K562 (cell line): ENCODE data around the gene NBR1. TPM values are rescaled to one million over a fixed set of nuclear protein-coding genes. Genes with fewer than 3 reads are reported as not detected.

Experiments used
- DMBX1 ChIP-seq: fragments of 250-450 bp; sonication (Bioruptor Pico); IDR thresholded peaks from 2 replicates; pipeline ENCODE4 v1.8.0; 2022; ENCODE audit warnings: inconsistent platforms, mild to moderate bottlenecking, moderate library complexity, borderline replicate concordance
- HMGXB4 ChIP-seq: sonication (generic); formaldehyde crosslinking; IDR thresholded peaks from 2 replicates; pipeline ENCODE4 v1.8.1; 2023; ENCODE audit warnings: mild to moderate bottlenecking, missing genetic modification reagents
- KHSRP ChIP-seq: fragments of 450-650 bp; IDR thresholded peaks from 2 replicates; pipeline ENCODE4 v1.6.1; 2017
- MNT ChIP-seq, 2 experiments: fragments of 450-650 bp; conservative IDR thresholded peaks; 2 replicates each; pipeline ENCODE4 v1.6.1; 2017; ENCODE audit warnings: mild to moderate bottlenecking in 2 of 2, moderate library complexity in 2 of 2
- NR4A1 ChIP-seq, 2 experiments: fragments of 250-450 bp in 1 of 2; fragments of 450-650 bp in 1 of 2; sonication (Bioruptor Pico) in 1 of 2; IDR thresholded peaks; 2 replicates each; pipeline versions ENCODE4 v1.4.0 to v1.6.1; 2016 to 2020; ENCODE audit warnings: mild to moderate bottlenecking in 2 of 2, missing compliant biosample characterization in 1 of 2, missing genetic modification characterization in 1 of 2, moderate library complexity in 1 of 2
- PHF8 ChIP-seq: fragments of 200-600 bp; sonication (generic); IDR thresholded peaks from 2 replicates; pipeline ENCODE4 v1.6.1; 2012; ENCODE audit warnings: mixed run types, mild to moderate bottlenecking, inconsistent platforms, low read length, moderate library complexity, borderline replicate concordance
- RAD51 ChIP-seq: fragments of 450-650 bp; IDR thresholded peaks from 2 replicates; pipeline ENCODE4 v1.7.1; 2016; ENCODE audit warnings: low read depth, mild to moderate bottlenecking, borderline replicate concordance
- RHOXF2B ChIP-seq: fragments of 250-450 bp; sonication (Bioruptor Pico); conservative IDR thresholded peaks from 2 replicates; pipeline ENCODE4 v1.5.1; 2021
- SMARCE1 ChIP-seq: fragments of 450-650 bp; IDR thresholded peaks from 2 replicates; pipeline ENCODE4 v1.7.1; 2016; ENCODE audit warnings: mild to moderate bottlenecking
- SRF ChIP-seq, 2 experiments: fragments of 250-450, 450-650 bp in 1 of 2; sonication (Bioruptor Pico) in 1 of 2; sonication (generic) in 1 of 2; formaldehyde crosslinking; IDR thresholded peaks; 2 replicates each; pipeline versions ENCODE4 v1.5.0 to v1.5.1; 2020 to 2022; ENCODE audit warnings: mild to moderate bottlenecking in 1 of 2, missing genetic modification reagents in 1 of 2
- TAF9B ChIP-seq: fragments of 450-650 bp; IDR thresholded peaks from 2 replicates; pipeline ENCODE4 v1.6.1; 2018; ENCODE audit warnings: mild to moderate bottlenecking; ENCODE audit not compliant: partially characterized antibody
- ZBTB1 ChIP-seq: sonication (generic); formaldehyde crosslinking; IDR thresholded peaks from 2 replicates; pipeline ENCODE4 v1.8.1; 2023; ENCODE audit warnings: missing genetic modification reagents, low read depth, mild to moderate bottlenecking, borderline replicate concordance
- ZBTB11 ChIP-seq, 3 experiments: fragments of 200-800 bp in 1 of 3; fragments of 250-450 bp in 1 of 3; fragments of 450-650 bp in 1 of 3; sonication (Bioruptor Pico) in 1 of 3; sonication (Bioruptor generic) in 1 of 3; formaldehyde crosslinking in 1 of 3; IDR thresholded peaks; 2 replicates each; pipeline versions ENCODE4 v1.6.1 to v1.8.0; 2016 to 2022; ENCODE audit warnings: mild to moderate bottlenecking in 2 of 3, missing genetic modification characterization in 2 of 3, missing compliant biosample characterization in 1 of 3, moderate library complexity in 1 of 3
- ZNF12 ChIP-seq: sonication (generic); formaldehyde crosslinking; IDR thresholded peaks from 2 replicates; pipeline ENCODE4 v1.4.0; 2020; ENCODE audit warnings: mild to moderate bottlenecking, missing genetic modification reagents
- ZNF197 ChIP-seq: fragments of 200-800 bp; sonication (Bioruptor generic); IDR thresholded peaks from 2 replicates; pipeline ENCODE4 v1.6.1; 2016; ENCODE audit warnings: low read depth, missing genetic modification characterization, missing compliant biosample characterization
- ZNF512 ChIP-seq: IDR thresholded peaks from 2 replicates; pipeline ENCODE4 v1.6.1; 2016; ENCODE audit warnings: missing genetic modification characterization, missing compliant biosample characterization
- polyA plus RNA-seq, 8 experiments: library from polyadenylated mRNA; depleted of rRNA in 4 of 8; stranded (reverse) in 5 of 8; unstranded in 3 of 8; fragments of >200 nt; fragmentation: Nextera tagmentation in 2 of 8; fragmentation: Illumina TruSeq in 1 of 8; extraction: Ambion mirVana in 2 of 8; extraction: Trizol in 1 of 8; gene quantifications; 2 replicates each; pipeline versions ENCODE4 v1.2.1 to v1.2.3, GENCODE V29; 2011 to 2014; ENCODE audit warnings: inconsistent platforms in 1 of 8, missing spikeins in 1 of 8
- total RNA-seq, 7 experiments: library from RNA; depleted of rRNA in 6 of 7; stranded (reverse); fragments of >200 nt in 6 of 7; fragmentation: Illumina TruSeq in 2 of 7; extraction: Trizol in 2 of 7; gene quantifications; 2 replicates each; pipeline versions ENCODE4 v1.2.1 to v1.2.3, GENCODE V29; 2011 to 2021; ENCODE audit warnings: low replicate concordance in 1 of 7

Gene NBR1
- total and polyA plus RNA-seq, 9 of the 15 experiments (the other 6 are each of a cell fraction or from before 2014, with no cell fraction given) = 4.2 to 70.1 (median 39.9) TPM

- TF ChIP-seq MNT (conservative IDR thresholded peaks at IDR 0.05) (peak; percentile 54 to 77), ZBTB11 (CRISPR knock-in tag; IDR thresholded peaks at IDR 0.05) (peak in 1 of 3 experiments; percentile 55; a peak in 1 of 6 replicates), KHSRP (no peak), RAD51 (no peak), RHOXF2B (0 out of 2 replicates have a peak, but pooled peaks have one; percentile 56), PHF8 (peak; percentile 66; the same call in 1 of the 2 replicates), ZBTB1 (CRISPR knock-in tag) (no peak), HMGXB4 (0 out of 2 replicates have a peak, but pooled peaks have one; percentile 9), SMARCE1 (peak; percentile 6; the same call in 1 of the 2 replicates), ZNF12 (no peak), SRF (CRISPR knock-in tag; IDR thresholded peaks at IDR 0.05) (0 out of 4 replicates have a peak, but pooled peaks of 1 of the 2 experiments have one; percentile 27), DMBX1 (CRISPR knock-in tag) (peak; percentile 26; the same call in 1 of the 2 replicates), NR4A1 (CRISPR knock-in tag; IDR thresholded peaks at IDR 0.05) (no peak), NR4A1 (tag; IDR thresholded peaks at IDR 0.05) (peak; percentile 32; the same call in 1 of the 2 replicates), ZNF512 (tag) (no peak), ZNF197 (CRISPR knock-in tag) (no peak; the same call in 1 of the 2 replicates), TAF9B (peak; percentile 43)
Observed at GRCh38 chr17:43170766-43171585, at the start of gene NBR1 (continued).
